Colonic mucosa (tissue), 4 donors: ENCODE data around the gene GATA5. TPM values are rescaled to one million over a fixed set of nuclear protein-coding genes. Genes with fewer than 3 reads are reported as not detected.

Experiments
- DNase-seq: peaks from one replicate; pipeline ENCODE4 v3.0.0-alpha.2; 2020
- H3K27ac ChIP-seq: fragments of 200-600 bp; one replicate; pipeline ENCODE4 v1.8.0; 2021
- H3K27me3 ChIP-seq: fragments of 200-600 bp; one replicate; pipeline ENCODE4 v1.8.0; 2021
- H3K36me3 ChIP-seq: fragments of 200-600 bp; one replicate; pipeline ENCODE4 v1.8.0; 2021
- H3K4me1 ChIP-seq: fragments of 200-600 bp; one replicate; pipeline ENCODE4 v1.8.0; 2021; ENCODE audit warnings: mild to moderate bottlenecking
- H3K4me3 ChIP-seq: fragments of 200-600 bp; one replicate; pipeline ENCODE4 v1.8.0; 2021
- H3K9ac ChIP-seq, 2 donors: one replicate each; pipeline ENCODE4 v1.7.0; 2013; ENCODE audit warnings: control low read depth in 2 of 2, low read depth in 2 of 2, low read length in 2 of 2
- H3K9me3 ChIP-seq: fragments of 200-600 bp; one replicate; pipeline ENCODE4 v1.8.0; 2021
- intact Hi-C: fragments of 100-400 bp; cut with DNase I; formaldehyde crosslinking; loops from one replicate; pipeline ENCODE4 v1.14.1; 2022
- total RNA-seq, 2 donors: library from RNA; stranded (reverse); fragmentation: NEBNext Ultra II Directional in 1 of 2; extraction: Animal tissue kit (Norgen Biotek cat#: 25700) in 1 of 2; gene quantifications; one replicate each; pipeline ENCODE4 v1.2.1, GENCODE V29; 2021
- TF ChIP-seq, protein P1 (sequence below): fragments of 200-600 bp; IDR thresholded peaks from one replicate; pipeline ENCODE4 v1.8.0; 2022; ENCODE audit warnings: antibody characterized with exemption, mild to moderate bottlenecking
- donor health status: healthy.
- donor health status: DM: no; HTN: no; CAD: no.
- donor health status: DM: no; HTN: no; CAD: no.

GATA5 gene
- total RNA-seq, 2 donors from 2014 or later: 0.10 TPM; not detected in 1

DNA sequence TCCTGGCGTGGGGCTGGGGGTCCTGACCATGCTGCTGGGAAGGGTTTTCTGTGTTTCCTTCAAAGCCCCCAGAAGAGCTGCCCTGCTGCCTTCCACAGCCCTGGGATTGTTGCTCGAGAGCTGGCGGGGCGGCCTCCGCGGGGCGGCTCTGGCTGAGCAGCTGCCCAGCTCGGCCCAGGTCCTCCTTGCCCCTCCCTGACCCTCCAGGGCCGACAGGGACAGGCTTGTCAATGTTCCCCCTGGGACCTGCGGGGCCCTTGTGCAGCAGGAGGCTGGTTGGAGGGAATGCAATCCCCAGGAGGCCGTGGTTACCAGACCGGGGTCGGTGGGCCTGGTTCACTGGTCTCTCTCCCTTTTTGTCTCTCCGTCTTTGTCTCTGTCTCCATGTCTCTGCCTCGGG lies 19.9 kb downstream of the GATA5 start:
- intact Hi-C loops: no loop called here
- Histone ChIP-seq H3K9ac (no peak overlapping the region), H3K27ac (no peak overlapping the region), H3K9me3 (no peaks in the 10 kb centered on the region), H3K4me3 (no peak overlapping the region), H3K4me1 (no peaks in the 10 kb centered on the region), H3K27me3 (no peaks in the 10 kb centered on the region), H3K36me3 (no peaks in the 10 kb centered on the region)
- TF ChIP-seq, protein P1, sequence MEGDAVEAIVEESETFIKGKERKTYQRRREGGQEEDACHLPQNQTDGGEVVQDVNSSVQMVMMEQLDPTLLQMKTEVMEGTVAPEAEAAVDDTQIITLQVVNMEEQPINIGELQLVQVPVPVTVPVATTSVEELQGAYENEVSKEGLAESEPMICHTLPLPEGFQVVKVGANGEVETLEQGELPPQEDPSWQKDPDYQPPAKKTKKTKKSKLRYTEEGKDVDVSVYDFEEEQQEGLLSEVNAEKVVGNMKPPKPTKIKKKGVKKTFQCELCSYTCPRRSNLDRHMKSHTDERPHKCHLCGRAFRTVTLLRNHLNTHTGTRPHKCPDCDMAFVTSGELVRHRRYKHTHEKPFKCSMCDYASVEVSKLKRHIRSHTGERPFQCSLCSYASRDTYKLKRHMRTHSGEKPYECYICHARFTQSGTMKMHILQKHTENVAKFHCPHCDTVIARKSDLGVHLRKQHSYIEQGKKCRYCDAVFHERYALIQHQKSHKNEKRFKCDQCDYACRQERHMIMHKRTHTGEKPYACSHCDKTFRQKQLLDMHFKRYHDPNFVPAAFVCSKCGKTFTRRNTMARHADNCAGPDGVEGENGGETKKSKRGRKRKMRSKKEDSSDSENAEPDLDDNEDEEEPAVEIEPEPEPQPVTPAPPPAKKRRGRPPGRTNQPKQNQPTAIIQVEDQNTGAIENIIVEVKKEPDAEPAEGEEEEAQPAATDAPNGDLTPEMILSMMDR: no peak
- no peak for DNase-seq

DNA sequence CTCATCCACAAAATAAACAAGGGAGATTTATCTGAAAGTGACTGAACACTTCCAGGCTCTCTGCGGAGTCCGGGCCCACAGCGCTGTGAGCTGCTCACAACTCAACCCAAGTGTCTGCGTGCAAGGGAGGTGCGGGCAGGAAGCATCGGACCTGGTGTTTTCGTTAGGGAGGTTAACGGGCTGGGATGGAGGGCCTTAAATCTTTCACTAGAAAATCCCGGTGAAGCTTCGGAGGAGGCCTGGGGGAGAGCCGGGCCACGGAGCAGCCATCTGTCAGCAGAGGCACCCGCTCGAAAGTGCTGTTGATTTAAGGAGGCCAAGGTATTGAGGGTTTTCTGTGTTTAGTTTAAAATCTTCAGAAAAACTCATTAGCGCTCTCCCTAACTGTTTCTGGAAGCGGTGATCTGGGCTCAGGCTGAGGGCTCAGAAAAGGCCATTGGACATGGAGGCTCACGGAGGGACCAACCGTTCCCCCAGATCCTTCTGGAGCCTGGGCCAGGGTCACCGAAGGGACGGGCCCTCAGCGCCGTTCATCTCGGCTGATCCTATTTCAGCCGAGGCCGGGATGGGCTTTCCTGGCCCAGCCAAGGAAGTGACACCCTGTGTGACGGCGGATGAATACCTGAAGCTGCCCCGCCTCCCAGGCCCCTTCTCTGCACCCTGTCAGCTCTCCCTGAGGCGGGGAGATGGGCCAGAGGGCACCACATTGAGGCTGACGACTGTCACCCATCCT lies 20.7 kb downstream of the GATA5 start:
- Histone ChIP-seq H3K27me3 (no peaks in the 10 kb centered on the region), H3K4me1 (no peaks in the 10 kb centered on the region), H3K4me3 (no peak overlapping the region), H3K36me3 (no peaks in the 10 kb centered on the region), H3K9ac (no peak overlapping the region), H3K27ac (no peak overlapping the region), H3K9me3 (no peaks in the 10 kb centered on the region)
- DNase-seq: no peak
- TF ChIP-seq, protein P1: no peak
- intact Hi-C loops: no loop called here

DNA sequence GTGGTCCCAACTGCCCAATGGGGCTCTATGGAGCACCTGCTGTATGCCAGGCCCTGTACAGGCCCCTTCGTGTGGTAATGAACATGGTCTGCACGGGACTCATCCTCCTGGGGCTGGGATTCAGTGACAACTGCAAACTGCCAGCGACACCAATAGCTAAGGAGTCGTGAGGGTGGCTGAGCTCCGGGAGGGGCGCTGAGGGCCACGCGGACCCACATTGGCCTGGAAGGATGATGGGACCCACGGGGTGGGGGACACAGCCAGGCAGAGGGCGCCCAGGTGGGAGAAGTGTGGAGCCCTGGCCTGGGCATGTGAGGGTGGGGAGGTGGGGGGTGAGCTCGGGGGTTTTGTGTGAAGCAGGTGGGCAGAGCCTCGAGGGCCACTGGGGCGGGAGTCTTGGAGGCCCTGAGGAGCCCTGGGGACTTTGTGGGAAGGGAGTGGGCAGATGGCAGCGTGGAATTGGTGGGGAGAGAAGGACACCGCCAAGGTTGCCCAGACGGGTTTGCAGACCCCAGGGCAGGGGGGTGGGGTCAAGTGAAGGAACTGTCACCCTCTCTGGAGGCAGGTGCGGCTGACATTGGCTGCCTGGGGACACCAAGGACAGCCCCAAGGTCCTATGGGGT lies 22.5 kb downstream of the GATA5 start:
- intact Hi-C loops: no loop called here
- H3K27ac ChIP-seq: no peak overlapping the region
- no peaks in the 10 kb centered on the region for H3K9me3 ChIP-seq
- no peak overlapping the region for H3K4me3 ChIP-seq
- H3K27me3 ChIP-seq: no peaks in the 10 kb centered on the region
- H3K9ac ChIP-seq: no peak overlapping the region
- no peaks in the 10 kb centered on the region for H3K36me3 ChIP-seq
- TF ChIP-seq, protein P1: no peak
- DNase-seq: no peak
- no peaks in the 10 kb centered on the region for H3K4me1 ChIP-seq

DNA sequence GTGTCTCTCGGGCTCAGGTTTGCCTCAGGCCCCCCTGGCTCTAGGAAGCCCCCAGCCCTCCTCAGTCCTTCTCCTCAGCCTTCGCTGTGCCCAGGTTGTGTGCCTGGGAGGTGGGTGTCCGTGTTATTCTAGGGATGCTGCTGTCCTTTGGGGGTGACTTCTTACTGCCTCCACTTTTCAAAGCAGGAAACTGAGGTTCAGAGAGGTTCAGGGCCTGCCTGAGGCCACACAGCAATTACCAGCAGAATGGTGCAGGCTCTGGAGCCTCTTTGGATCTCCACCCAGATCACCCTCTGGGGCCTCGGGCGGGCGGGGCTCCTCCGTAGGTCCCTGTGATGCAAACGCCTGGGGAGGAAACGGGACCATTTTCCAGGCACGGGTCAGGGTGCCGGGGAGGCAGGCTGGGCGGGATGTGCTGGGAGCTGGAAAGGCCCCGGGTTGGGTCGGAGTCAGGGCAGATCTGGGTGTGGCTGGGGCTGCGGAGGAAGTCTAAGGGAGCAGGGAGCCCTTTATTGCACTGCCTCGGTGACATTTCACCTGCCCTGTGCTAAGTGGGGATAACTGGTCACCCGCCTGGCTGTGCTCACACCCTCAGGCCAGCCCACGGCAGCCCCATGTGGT lies 23.2 kb downstream of the GATA5 start:
- Histone ChIP-seq H3K4me1 (no peaks in the 10 kb centered on the region), H3K9ac (no peak overlapping the region), H3K9me3 (no peaks in the 10 kb centered on the region), H3K27ac (no peak overlapping the region), H3K36me3 (no peaks in the 10 kb centered on the region), H3K4me3 (no peak overlapping the region), H3K27me3 (no peaks in the 10 kb centered on the region)
- DNase-seq: peak; percentile 60
- intact Hi-C loops: no loop called here
- TF ChIP-seq, protein P1: no peak

DNA sequence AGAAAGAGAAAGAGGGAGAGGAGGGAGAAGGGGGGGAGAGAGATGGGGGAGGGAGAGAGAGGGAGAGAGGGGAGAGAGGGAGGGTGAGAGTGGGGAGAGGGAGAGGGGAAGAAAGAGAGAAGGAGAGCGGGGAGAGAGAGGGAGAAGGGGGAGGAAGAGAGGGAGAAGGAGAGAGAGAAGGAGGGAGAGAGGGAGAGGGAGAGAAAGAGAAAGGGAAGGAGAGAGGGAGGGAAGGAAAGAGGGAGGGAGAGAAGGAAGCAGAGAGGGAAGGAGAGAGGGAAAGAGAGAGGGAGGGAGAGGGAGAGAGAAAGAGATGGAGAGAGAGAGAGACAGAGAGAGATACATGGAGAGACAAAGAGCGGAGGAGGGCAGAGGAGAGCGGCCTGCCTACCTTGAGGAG lies 23.8 kb downstream of the GATA5 start:
- no peaks in the 10 kb centered on the region for H3K9me3 ChIP-seq
- no peak overlapping the region for H3K27ac ChIP-seq
- TF ChIP-seq, protein P1: no peak
- H3K36me3 ChIP-seq: no peaks in the 10 kb centered on the region
- no peak for DNase-seq
- H3K9ac ChIP-seq: no peak overlapping the region
- no peaks in the 10 kb centered on the region for H3K4me1 ChIP-seq
- intact Hi-C loops: no loop called here
- no peaks in the 10 kb centered on the region for H3K27me3 ChIP-seq
- no peak overlapping the region for H3K4me3 ChIP-seq
